ENCODE results near the gene USP34.

DNA sequence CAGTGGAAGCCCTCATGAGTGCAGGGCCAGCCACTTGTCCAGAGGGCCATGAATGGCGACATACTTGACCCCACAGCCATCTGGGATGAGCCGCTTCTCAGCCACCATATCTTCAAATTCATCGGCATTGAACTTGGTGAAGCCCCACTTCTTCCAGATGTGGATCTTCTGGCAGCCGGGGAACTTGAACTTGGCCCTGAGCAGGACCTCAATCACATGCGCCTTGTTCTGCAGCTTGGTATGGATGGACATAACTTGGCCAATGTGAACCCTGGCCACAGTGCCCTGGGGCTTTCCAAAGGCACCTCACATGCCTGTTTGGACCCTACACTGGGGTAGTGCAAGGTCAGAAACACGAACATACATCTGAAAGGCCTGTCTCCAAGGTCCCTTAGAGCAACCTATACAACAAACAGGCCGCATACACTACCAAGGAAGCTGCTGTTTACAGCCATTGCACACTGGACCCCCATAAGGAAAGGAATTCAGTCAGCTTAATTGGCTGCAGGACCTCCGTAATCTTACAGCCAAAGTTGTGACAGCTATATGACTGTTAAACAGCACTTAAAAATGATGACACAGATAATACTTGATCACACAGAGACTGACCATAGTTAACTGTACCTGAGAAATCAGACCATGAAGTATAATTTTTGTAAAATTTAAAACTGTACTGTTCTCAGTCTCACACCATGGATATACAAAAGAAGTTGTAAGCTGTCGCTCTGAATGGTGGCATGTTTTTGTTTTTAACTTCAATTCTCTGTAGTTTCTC lies 53.8 kb downstream of the USP34 start:
- TF ChIP-seq, protein P1, sequence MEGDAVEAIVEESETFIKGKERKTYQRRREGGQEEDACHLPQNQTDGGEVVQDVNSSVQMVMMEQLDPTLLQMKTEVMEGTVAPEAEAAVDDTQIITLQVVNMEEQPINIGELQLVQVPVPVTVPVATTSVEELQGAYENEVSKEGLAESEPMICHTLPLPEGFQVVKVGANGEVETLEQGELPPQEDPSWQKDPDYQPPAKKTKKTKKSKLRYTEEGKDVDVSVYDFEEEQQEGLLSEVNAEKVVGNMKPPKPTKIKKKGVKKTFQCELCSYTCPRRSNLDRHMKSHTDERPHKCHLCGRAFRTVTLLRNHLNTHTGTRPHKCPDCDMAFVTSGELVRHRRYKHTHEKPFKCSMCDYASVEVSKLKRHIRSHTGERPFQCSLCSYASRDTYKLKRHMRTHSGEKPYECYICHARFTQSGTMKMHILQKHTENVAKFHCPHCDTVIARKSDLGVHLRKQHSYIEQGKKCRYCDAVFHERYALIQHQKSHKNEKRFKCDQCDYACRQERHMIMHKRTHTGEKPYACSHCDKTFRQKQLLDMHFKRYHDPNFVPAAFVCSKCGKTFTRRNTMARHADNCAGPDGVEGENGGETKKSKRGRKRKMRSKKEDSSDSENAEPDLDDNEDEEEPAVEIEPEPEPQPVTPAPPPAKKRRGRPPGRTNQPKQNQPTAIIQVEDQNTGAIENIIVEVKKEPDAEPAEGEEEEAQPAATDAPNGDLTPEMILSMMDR (IDR thresholded peaks at IDR 0.05; ENCODE audit: low read length): no peak
- TF ChIP-seq EZH2 (optimal IDR thresholded peaks at IDR 0.05; ENCODE audit: low read depth, low read length): no peak

Data from MM.1S (cell line).